ENCODE results near the gene TSPAN1. TPM values are rescaled to one million over a fixed set of nuclear protein-coding genes. Genes with fewer than 3 reads are reported as not detected.

Gene TSPAN1
- total RNA-seq, 1 experiment from 2014 or later, result 26.1 TPM

DNA sequence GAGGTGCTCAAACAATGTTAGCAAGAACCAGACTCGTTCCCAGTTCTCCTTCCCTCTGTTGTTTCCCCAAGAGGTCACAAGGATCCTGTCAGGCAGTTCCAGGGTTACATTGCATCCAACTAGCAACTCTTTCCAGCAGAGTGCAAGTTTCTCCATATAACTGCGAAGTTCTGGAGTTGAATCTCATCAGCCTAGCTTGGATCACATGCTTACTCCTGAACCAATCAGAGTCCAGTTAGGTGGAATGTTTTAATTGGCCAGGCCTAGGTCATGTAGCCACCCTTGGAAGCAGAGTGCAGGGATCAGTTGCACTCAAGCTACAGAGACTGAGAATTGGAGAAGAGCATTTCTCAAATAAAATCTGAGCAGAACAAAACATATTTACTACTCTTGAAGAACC lies 26.6 kb upstream of the TSPAN1 start:
- ChIA-PET POLR2A (no interaction called here), CTCF (no interaction called here)
- TF ChIP-seq, protein P1, sequence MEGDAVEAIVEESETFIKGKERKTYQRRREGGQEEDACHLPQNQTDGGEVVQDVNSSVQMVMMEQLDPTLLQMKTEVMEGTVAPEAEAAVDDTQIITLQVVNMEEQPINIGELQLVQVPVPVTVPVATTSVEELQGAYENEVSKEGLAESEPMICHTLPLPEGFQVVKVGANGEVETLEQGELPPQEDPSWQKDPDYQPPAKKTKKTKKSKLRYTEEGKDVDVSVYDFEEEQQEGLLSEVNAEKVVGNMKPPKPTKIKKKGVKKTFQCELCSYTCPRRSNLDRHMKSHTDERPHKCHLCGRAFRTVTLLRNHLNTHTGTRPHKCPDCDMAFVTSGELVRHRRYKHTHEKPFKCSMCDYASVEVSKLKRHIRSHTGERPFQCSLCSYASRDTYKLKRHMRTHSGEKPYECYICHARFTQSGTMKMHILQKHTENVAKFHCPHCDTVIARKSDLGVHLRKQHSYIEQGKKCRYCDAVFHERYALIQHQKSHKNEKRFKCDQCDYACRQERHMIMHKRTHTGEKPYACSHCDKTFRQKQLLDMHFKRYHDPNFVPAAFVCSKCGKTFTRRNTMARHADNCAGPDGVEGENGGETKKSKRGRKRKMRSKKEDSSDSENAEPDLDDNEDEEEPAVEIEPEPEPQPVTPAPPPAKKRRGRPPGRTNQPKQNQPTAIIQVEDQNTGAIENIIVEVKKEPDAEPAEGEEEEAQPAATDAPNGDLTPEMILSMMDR (IDR thresholded peaks at IDR 0.05), result no peak
- no peak for TF ChIP-seq SIN3A (IDR thresholded peaks at IDR 0.05; ENCODE audit: borderline replicate concordance, insufficient read depth, low read depth, low read length)
- TF ChIP-seq POLR2AphosphoS5 (IDR thresholded peaks at IDR 0.05; ENCODE audit: low read depth, low read length), result no peak
- no peak for TF ChIP-seq TCF7L2 (IDR thresholded peaks at IDR 0.05; ENCODE audit: low read depth, low read length)
- TF ChIP-seq, protein P2, sequence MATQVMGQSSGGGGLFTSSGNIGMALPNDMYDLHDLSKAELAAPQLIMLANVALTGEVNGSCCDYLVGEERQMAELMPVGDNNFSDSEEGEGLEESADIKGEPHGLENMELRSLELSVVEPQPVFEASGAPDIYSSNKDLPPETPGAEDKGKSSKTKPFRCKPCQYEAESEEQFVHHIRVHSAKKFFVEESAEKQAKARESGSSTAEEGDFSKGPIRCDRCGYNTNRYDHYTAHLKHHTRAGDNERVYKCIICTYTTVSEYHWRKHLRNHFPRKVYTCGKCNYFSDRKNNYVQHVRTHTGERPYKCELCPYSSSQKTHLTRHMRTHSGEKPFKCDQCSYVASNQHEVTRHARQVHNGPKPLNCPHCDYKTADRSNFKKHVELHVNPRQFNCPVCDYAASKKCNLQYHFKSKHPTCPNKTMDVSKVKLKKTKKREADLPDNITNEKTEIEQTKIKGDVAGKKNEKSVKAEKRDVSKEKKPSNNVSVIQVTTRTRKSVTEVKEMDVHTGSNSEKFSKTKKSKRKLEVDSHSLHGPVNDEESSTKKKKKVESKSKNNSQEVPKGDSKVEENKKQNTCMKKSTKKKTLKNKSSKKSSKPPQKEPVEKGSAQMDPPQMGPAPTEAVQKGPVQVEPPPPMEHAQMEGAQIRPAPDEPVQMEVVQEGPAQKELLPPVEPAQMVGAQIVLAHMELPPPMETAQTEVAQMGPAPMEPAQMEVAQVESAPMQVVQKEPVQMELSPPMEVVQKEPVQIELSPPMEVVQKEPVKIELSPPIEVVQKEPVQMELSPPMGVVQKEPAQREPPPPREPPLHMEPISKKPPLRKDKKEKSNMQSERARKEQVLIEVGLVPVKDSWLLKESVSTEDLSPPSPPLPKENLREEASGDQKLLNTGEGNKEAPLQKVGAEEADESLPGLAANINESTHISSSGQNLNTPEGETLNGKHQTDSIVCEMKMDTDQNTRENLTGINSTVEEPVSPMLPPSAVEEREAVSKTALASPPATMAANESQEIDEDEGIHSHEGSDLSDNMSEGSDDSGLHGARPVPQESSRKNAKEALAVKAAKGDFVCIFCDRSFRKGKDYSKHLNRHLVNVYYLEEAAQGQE (IDR thresholded peaks at IDR 0.05; ENCODE audit: insufficient read depth in 1 of 2, low read depth in 2 of 2, low read length in 1 of 2), result no peak
- no peaks in the 10 kb centered on the region for H3K36me3 ChIP-seq (ENCODE audit: control insufficient read depth, insufficient read depth, low read length)
- in situ Hi-C loops (cut with HindIII; ENCODE audit: low pct_unique_long_range_greater_than_20kb, low sequenced_read_pairs) (no loop called here), intact Hi-C loops (cut with micrococcal nuclease; ENCODE audit: unreplicated experiment) (no loop called here)
- H3K9me3 ChIP-seq (ENCODE audit: control insufficient read depth, insufficient read depth, low read depth, low read length), result no peaks in the 10 kb centered on the region
- no TSS peak for BruUV-seq (replicated peaks)
- DNase-seq (ENCODE audit: low read depth, low spot score) (no peak), ATAC-seq (no peak)
- H3K4me1 ChIP-seq (ENCODE audit: control insufficient read depth, insufficient read depth, low read length), result no peaks in the 10 kb centered on the region
- H3K4me3 ChIP-seq (ENCODE audit: low read depth in 2 of 2, low read length in 2 of 2), result no peak overlapping the region
- H3K27ac ChIP-seq (ENCODE audit: low read length), result no peak overlapping the region
- no peaks in the 10 kb centered on the region for H3K27me3 ChIP-seq (ENCODE audit: control insufficient read depth, insufficient read depth, low read length)

GRCh38 chr1:46150085-46150484 lies 24.8 kb upstream of the TSPAN1 start:
- intact Hi-C loops (cut with micrococcal nuclease; ENCODE audit: unreplicated experiment) (no loop called here), in situ Hi-C loops (cut with HindIII; ENCODE audit: low pct_unique_long_range_greater_than_20kb, low sequenced_read_pairs) (no loop called here)
- no peaks in the 10 kb centered on the region for H3K36me3 ChIP-seq (ENCODE audit: control insufficient read depth, insufficient read depth, low read length)
- DNase-seq (ENCODE audit: low read depth, low spot score) (no peak), ATAC-seq (no peak)
- H3K27ac ChIP-seq (ENCODE audit: low read length), result no peak overlapping the region
- ChIA-PET POLR2A (no interaction called here), CTCF (no interaction called here)
- no peak overlapping the region for H3K4me3 ChIP-seq (ENCODE audit: low read depth in 2 of 2, low read length in 2 of 2)
- no peaks in the 10 kb centered on the region for H3K9me3 ChIP-seq (ENCODE audit: control insufficient read depth, insufficient read depth, low read depth, low read length)
- TF ChIP-seq POLR2AphosphoS5 (IDR thresholded peaks at IDR 0.05; ENCODE audit: low read depth, low read length) (no peak), TCF7L2 (IDR thresholded peaks at IDR 0.05; ENCODE audit: low read depth, low read length) (no peak), SIN3A (IDR thresholded peaks at IDR 0.05; ENCODE audit: borderline replicate concordance, insufficient read depth, low read depth, low read length) (no peak)
- TF ChIP-seq, protein P1 (IDR thresholded peaks at IDR 0.05), result no peak
- TF ChIP-seq, protein P2 (IDR thresholded peaks at IDR 0.05; ENCODE audit: insufficient read depth in 1 of 2, low read depth in 2 of 2, low read length in 1 of 2), result no peak
- BruUV-seq (replicated peaks), result no TSS peak
- H3K4me1 ChIP-seq (ENCODE audit: control insufficient read depth, insufficient read depth, low read length), result no peaks in the 10 kb centered on the region
- no peaks in the 10 kb centered on the region for H3K27me3 ChIP-seq (ENCODE audit: control insufficient read depth, insufficient read depth, low read length)
